ENCODE results near the gene CFDP1.

Gene CFDP1

DNA sequence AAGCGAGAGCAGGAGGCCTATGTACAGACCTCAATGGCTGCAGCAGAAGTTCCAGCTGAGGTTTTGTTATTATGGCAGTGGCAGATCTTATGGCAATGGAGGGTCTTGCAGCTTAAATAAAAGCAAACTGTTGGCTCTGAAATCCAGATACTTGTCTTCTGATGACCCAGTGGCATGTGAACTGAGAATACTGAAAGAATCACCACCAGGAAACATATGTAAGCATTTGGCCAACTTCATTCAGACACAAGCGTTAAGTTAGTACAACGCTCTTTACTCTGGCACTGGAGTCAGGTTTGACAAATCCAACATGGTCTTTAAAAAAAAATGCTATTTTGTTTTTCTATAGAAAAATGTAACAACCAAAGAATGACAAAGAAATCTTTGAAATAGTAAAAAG lies 70.5 kb downstream of the CFDP1 start:
- no peak for DNase-seq

DNA sequence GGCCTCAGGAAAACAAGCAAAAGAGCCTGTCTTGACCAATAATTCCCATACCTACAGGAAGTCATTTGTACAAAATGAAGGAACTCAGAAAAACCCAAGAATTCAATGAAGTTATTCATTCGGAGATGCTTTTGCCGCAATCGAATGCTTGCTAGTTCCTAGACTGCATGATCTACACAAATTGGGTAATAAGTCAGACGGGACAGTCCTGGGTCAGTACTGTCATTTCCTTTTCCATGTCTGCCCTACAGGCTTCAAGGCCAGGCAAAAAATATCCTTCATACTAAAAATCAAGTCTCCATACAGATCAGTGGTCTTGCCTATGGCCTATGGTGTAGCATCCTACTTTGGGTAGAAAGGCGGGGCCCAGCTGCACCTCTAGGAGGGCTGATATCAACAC lies 71.4 kb downstream of the CFDP1 start:
- no peak for DNase-seq

DNA sequence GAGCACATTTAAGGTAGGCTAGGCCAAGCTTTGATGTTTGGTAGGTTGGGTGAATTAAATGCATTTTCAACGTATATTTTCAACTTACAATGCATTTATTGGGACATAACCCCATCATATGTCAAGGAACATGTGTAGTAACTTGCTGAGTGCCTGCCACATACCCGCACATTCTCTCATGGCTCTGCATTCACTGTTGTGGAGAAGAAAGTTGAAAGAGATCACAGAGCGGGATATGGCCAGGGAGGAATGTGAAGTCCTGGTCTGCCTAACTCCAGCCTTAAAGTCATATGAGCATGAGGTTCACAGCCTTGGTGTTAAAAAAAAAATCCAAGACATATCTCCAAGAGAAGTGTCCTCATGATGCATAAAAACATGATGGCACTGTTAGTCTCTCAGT lies 79.1 kb downstream of the CFDP1 start:
- DNase-seq = no peak

DNA sequence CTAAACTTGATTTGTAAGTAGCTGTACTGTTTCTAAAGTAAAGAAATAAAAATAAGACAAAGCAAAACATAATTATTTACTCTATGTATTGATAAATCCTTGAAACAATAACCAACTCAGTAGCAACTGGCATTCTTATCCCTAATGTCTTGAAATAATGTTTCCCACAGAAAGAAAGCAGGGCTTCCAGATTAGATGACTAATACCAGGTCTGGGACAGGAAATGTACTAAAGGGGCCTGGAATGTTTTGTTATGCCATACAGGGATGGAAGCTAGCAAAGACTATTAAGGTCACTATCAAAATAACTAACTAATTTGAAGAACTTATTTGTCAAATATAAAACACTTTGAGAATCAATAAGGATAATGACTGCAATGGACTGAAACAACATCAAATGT lies 82.1 kb downstream of the CFDP1 start:
- no peak for DNase-seq

DNA sequence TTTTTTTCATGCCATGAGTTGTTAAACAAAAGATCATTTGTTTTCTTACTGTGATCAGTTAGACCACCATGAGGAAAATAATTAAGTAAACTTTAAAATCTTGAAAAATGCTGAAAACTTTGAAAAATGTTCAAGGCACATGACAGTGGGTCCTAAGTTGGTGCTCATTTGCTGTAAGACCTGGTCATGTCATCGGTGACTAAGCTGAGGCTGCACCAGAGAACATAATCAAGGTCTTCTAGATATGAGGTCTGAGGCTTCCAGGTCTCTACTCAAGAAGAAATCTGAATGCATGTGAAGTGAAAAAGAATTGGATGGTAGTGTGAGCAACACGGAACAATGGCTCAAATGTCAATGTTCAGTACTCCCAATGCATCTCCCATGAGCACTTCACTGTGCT lies 87.6 kb downstream of the CFDP1 start:
- no peak for DNase-seq

DNA sequence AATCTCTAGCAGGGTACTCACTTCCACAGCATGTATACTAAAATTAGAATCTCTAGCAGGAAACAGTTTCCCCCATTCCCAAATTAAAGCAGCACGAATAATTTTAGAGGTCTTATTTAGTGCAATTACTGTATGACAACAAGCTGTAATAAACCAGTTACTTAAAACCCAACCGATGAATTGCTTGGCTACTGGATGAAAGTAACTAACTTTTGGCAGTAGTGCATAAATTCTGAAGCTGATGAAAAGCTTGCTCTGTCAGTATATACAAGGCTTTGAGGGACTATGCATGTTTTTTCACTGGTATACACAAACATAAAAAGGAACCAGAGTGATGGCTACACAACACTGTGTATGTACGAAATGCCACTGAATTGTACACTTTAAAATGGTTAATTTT lies 89.4 kb downstream of the CFDP1 start:
- no peak for DNase-seq

DNA sequence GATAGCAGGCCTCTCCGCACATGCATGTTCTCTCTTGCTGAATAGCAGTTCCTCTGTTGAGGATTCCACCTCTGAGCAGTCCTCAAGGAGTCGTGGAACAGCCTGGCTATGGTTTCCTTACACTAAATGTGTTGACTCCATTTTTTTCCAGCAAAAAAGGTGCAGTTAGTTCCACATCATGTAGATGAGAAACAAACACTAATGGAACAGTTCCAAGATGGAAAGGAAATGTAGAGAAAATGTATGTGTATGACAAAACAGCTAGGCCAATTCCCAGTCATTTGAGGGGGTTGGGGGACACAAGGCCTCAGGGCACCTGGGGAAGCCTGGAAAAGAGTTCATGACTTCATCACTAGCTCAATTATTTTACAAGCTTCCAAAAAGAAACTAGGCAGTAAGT lies 90.0 kb downstream of the CFDP1 start:
- DNase-seq = no peak

DNA sequence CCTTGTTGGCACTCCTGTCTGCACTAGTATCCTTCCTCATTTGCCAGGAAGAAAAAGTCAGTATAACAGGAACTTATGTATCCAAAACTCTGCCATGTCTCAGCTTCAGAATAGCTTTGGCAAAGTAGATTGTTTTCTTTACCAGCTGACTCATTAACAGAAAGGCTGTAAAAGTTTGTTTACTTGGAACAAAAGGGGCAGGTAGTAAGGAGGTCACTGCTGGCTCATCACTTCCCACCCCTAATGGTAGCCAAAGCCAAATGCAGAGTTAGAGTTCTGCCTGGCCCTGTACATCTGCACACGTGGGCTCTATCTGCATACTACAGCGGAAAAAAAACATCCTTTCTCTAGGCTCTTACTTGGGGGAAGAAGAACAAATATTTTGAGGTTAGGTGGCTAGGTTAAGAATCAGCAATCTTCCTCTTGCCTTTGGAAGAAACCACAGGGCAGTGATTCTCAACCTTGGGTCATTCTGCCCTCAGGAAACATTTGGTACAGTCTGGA lies 90.9 kb downstream of the CFDP1 start:
- no peak for DNase-seq

DNA sequence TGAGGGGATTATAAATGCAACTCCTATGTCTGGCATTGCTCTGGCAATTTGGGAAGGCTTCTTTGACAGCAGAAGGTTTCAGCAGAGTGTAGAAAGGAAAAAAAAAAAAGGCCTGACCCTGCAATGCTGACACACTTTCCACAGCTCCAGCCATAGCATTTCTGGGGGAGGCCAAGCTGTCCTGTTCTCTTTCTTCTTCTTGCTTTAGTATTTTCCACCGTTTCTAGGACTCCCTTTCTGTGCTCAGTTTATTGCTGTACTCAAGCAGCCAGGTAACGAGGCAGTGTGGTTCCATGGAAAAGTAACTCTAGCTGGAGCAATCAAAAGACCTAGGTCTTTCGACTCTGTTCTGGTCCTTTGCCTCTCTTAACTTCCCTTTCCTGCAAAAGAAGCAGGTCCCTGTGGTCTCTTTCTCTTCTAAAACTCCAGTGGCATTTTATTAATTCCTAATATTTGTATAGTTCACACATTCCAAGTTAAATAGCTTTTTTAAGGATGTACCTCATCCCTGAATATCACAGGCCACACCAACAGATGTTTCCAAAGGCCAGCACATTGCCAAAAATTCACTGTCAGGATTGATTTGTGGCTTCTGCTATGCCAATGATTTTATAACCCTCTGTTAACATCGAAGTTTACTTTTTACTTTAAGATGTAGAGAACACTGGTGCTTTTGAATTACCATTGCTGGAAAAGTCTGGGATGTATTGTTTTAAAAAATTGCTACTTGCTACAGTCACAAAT lies 91.6 kb downstream of the CFDP1 start:
- no peak for DNase-seq

DNA sequence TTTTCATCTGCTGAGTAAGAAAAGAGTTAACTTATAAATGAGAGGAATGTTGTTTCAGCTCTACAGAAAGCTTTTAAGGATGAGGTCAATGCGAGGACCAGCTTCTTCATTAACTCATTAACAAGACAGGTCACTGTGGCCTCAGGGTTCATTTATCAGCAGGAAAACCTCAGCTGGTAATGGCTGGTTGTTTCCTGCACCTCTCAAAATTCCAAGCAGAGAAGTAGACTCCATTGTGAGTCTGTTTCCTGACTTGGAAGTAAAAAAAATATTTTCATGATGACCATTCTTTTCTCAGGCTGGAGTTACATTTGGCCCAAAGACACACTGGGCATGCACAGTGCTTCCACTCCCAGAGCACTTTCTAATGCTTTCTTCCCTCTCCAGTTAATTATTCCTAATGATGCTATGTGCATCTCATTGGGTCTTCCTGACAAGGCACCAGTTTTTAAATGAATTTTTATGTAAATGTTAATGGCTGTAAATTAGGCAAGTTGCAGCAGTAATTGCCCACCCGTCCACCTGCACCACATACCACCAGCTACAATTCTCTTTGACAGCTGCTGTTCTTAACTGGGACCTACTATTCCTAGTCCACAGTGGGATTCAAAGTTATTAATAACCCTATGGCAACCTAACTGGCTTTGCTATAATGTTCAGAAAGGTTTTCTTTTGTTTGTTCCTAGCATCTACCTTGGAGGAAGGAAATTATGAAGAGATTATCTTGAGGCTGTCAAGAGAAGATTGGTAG lies 92.4 kb downstream of the CFDP1 start:
- no peak for DNase-seq

DNA sequence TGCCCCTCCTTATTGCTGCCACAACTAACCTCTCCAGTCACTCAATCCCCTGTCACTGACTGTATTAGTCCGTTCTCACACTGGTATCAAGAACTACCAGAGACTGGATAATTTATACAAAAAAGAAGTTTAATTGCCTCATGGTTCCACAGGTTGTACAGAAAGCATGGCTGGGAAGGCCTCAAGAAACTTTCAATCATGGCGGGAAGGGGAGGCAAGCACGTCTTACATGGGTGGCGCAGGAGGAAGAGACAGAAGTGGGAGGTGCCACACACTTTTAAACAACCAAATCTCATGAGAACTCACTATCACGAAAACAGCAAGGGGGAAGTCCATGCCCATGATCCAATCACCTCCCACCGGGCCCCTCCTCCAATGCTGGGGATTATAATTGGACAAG lies 95.9 kb downstream of the CFDP1 start:
- no peak for DNase-seq

DNA sequence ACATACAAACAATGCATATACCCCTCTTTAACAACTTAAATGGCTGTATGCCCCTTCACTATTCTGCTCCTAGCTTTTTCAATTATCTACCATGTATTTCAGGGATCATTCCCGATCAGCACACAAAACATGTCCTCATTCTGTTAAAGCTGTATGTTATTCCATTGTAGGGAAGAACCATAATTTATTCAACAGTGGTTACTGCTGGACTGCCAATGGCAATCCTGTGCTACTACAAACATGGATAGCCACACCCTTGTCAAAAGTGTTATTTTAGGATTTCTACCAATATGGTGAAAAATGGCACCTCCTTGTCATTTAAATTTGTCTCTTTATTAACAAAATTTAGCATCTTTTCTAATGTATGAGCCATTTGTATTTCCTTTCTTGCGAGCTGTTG lies 96.8 kb downstream of the CFDP1 start:
- no peak for DNase-seq

DNA sequence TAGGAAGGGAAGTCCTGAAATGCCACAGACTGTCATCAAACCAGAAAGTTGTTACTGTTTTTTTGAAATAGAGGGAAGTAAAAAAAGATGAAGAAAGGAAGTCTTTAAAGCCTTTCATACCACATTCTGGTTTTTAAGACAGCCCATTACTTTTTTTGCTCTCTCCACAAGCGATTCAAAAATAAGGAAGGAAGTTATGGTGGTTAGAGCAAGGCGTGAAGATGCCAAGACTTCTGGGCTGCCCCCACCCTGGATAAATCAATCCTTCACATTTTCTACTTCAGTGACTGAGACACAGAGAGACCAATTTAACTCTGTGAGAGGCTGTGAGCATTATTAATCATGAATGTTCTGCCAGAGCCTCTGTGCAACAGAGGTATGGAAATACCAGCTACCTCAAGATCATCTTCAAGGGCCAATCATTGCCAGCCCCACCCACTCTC lies 99.6 kb downstream of the CFDP1 start:
- no peak for DNase-seq

DNA sequence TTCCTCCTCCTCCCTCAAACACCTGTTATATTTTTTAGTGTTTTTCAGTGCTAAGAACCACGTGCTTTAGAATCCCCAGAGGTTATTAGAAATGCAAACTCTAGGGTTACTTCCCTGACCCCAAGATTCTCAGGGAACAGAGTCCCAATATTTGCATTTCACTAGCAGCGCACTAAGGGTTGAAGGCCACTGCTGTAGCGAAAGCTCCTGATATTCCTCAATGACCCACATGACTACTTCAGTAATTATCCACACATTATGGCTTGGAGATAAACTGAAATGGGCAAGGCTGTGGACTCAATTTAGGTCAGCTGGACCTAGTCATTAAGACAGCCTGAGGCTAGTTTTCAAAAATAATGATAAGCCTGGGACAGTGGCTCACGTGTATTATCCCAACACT lies 103.4 kb downstream of the CFDP1 start:
- DNase-seq = no peak

DNA sequence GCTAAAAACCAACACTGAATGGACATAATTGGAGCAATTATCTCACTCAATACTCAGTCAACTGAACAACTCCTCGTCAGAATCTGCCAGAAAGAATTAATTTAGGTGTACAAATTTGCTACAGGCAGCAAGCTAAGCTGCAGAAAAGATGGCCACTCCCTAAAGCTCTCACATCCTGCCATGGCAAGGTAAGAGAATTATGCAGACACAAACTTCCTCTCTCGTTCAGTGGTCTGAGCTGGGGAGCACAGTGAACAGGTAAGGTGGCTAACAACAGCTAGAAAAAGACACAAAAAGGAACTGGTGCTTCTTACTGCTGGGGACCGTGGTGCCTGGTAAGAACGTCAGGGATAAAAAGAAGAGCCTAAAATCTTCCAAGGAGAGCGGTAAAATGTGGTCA lies 107.0 kb downstream of the CFDP1 start:
- DNase-seq = no peak

DNA sequence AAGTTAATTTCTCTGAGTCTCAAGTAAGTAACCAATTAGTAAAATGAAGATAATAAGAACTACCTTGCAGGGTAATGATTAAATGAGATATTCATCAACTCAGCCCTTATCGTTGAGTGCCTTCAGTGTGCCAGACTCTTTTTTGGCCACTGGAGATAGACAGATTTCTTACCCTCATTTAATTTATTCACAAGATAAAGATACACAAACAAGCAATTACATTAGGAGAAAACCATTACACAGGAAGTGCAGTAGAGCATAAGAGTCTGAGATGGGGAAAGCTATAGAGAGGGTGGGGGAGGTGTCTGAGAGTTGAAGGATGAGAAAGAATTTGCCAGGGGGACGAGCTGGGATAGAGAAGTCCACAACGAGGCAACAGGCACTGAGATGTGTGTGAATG lies 109.4 kb downstream of the CFDP1 start:
- DNase-seq = no peak

DNA sequence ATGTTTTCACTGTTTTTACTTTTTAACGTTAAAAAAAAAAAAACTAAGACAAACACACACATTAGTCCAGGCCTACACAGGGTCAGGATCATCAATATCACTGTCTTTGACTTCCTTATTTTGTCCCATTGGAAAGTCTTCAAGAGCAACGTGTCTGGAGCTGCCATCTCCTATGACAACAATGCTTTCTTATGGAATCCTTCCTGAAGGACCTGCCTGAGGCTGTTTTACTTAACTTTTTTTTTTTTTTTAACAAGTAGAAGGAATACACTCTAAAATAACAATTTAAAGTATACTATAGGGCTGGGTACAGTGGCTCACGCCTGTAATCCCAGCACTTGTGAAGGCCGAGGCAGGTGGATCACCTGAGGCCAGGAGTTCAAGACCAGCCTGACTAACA lies 110.1 kb downstream of the CFDP1 start:
- no peak for DNase-seq

DNA sequence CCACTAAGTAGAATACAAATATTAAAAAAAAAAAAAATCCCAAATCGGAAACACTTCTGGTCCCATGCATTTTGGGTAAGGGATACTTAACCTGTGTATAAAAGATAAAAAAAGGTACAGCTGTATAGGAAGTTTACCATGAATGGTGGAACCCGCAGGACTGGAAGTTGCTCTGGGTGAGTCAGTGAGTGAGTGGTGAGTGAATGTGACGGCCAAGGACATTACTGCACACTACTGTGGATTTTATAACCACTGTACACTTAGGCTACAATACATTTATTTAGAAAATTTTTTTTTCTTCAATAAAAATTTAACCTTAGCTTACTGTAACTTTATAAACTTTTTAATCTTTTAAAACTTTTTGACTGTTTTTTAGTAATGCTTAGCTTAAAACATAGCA lies 110.6 kb downstream of the CFDP1 start:
- DNase-seq = no peak

DNA sequence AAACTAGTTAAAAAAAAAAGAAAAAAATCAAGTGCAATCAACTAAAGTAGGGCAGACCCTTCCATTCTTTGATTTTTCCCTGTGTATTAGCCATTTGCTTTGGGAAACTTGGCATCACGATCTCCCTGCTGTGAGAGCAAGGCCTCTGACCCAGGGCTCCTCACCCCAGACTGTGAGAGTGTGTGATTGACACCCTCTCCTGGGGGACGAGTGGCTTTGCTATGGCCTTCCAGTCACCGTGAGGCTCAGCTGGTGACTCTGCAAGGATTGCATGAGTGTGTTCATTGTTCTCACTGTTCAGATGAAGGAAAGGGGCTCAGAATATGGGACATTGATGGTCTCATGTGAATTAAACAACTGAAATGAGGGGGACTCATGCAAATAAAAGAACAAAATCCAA lies 112.9 kb downstream of the CFDP1 start:
- DNase-seq = no peak

DNA sequence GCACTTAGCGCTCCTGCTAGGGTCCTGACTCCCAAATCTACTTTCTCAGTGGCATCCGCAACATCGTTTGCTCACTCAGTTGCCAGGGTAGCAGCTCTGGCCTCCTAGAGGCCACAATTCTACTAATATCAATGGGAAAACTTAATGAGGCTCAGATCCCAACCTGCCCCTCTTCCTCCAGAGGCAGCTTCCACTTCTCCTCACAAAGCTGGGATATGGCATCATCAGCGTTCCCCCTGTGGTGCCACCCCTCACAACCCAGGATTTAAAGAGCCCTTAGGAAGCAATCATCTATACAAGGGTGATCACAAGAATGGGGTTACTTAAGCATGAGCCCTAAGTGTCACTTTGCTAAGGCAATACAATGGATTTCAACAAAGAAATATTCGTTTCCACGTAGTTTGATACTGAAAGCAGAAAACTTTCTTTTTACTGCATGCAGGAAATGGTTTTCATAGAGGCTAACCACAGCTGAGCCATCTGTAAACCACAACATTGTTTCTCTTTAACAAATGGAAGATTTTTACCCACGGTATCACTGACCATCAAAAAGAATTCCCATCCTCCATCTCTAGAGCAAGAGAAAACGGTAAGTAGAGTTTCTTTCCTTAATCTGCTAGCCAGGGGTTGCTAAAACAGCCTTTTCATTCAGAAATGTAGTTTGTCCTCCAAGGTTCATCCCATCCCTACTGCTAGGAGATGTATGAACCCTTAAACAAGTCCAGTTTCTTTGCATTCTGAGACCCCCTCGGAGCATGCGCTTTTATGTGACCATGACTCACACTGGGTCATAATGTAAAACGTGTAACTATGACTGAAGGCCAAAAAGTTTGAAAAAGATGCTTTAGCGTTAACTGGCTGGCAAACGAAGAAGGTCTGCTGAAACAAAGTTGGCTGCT lies 113.5 kb downstream of the CFDP1 start:
- peak; percentile 28 for DNase-seq

DNA sequence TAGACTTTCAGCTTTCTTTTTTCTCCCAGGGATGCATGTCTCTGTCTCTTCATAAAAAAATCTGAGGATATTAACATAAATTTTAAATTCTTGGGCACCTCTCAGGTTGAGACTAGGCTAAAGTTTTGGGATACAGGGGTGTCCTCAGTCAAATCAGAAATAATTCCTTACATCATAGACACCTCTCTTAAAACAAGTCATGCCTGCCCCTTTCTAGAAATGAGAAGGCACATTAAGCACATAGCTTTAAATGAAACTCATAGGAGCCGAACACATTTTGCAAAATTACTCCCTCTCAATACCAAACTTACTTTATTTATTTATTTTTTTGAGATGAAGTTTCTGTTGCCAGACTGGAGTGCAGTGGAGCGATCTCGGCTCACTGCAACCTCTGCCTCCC lies 114.6 kb downstream of the CFDP1 start:
- no peak for DNase-seq

DNA sequence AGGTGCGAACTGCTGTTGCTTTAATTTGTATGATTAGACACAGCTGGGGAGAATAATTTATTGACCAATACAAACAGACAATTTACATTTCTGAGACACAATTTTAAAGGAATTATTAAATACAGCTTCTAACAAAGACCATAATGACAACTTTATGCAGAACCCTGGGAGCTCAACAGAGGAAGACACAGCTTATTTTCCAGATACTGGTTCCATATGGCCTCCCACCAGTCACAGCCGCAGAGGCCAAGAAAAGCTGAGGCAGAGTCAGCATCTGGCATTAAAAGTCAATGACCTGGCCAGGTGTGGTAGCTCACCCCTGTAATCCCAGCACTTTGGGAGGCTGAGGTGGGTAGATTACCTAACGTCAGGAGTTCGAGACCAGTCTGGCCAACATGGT lies 115.8 kb downstream of the CFDP1 start:
- DNase-seq = no peak

DNA sequence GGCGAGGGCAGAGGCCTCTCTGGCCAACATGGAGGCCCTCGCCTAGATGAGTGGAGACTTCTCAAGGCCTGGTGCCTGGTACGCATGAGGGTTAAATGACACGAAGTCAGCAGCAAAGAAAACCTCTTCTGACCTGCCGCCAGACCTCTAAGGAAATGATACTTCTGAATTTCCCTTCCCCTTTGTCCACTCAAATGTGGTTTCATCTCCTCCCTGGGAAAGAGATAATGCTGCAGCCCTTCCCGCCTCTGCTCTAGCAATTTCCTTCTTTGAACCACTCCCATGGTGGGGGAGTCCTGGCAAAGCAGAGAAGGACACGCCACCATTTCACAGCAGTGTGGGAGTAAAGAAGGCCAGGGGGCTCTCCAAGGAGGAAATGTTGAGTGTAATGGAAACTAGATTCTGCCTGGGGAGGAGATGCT lies 116.2 kb downstream of the CFDP1 start:
- no peak for DNase-seq

Measured in CD4-positive, alpha-beta T cell treated with Interleukin-17A for 1 hour (primary cell).